H1 (cell line): ENCODE measurements around the gene PLCL1.

ENCODE experiments used
- ASH2L ChIP-seq: fragments of 200-600, 300-600 bp; sonication (generic); IDR thresholded peaks from one replicate; pipeline ENCODE4 v1.7.1; 2017; ENCODE audit warnings: low read length
- CEBPB ChIP-seq: IDR thresholded peaks from 2 replicates; pipeline ENCODE4 v1.6.1; 2012; ENCODE audit warnings: low read depth, low read length
- CHD2 ChIP-seq: IDR thresholded peaks from 2 replicates; pipeline ENCODE4 v1.6.1; 2012; ENCODE audit warnings: low read length, improper control_type of control experiment
- EP300 ChIP-seq, 2 experiments: IDR thresholded peaks; 1 replicate in 1 of 2; 2 replicates in 1 of 2; pipeline ENCODE4 v1.6.1; 2011 to 2012; ENCODE audit warnings: low read depth in 2 of 2, low read length in 2 of 2, mild to moderate bottlenecking in 2 of 2, borderline replicate concordance in 1 of 2, inconsistent platforms in 1 of 2, moderate library complexity in 1 of 2
- JUND ChIP-seq: IDR thresholded peaks from 2 replicates; pipeline ENCODE4 v1.6.1; 2011; ENCODE audit warnings: mild to moderate bottlenecking, improper control_type of control experiment, low read length
- KDM1A ChIP-seq: fragments of 200-600, 300-600 bp; sonication (generic); IDR thresholded peaks from 2 replicates; pipeline ENCODE4 v1.7.1; 2016; ENCODE audit warnings: mild to moderate bottlenecking, low read length, borderline replicate concordance
- KDM4A ChIP-seq: IDR thresholded peaks from one replicate; pipeline ENCODE4 v1.7.1; 2012; ENCODE audit warnings: low read depth, mild to moderate bottlenecking, moderate library complexity, low read length, inconsistent platforms; ENCODE audit not compliant: severe bottlenecking
- MAFK ChIP-seq: IDR thresholded peaks from 2 replicates; pipeline ENCODE4 v1.6.1; 2012; ENCODE audit warnings: low read depth, mild to moderate bottlenecking, improper control_type of control experiment, low read length
- POLR2A ChIP-seq, 2 experiments: IDR thresholded peaks; 1 replicate in 1 of 2; 2 replicates in 1 of 2; pipeline ENCODE4 v1.6.1; 2011; ENCODE audit warnings: low read depth in 2 of 2, low read length in 2 of 2, mild to moderate bottlenecking in 2 of 2; ENCODE audit errors: control extremely low read depth in 1 of 2
- TAF1 ChIP-seq: IDR thresholded peaks from 2 replicates; pipeline ENCODE4 v1.6.1; 2011; ENCODE audit warnings: mild to moderate bottlenecking, low read depth, low read length
- TCF12 ChIP-seq: IDR thresholded peaks from 2 replicates; pipeline ENCODE4 v1.6.1; 2011; ENCODE audit warnings: low read depth, mild to moderate bottlenecking, low read length
- TEAD4 ChIP-seq: IDR thresholded peaks from 2 replicates; pipeline ENCODE4 v1.6.1; 2012; ENCODE audit warnings: low read depth, low read length, inconsistent platforms, mixed read lengths
- TF ChIP-seq, protein P1 (sequence below), 3 experiments: IDR thresholded peaks; 1 replicate in 2 of 3; 2 replicates in 1 of 3; pipeline versions ENCODE4 v1.5.1 to v1.6.1; 2011; ENCODE audit warnings: low read length in 3 of 3, mild to moderate bottlenecking in 3 of 3, inconsistent platforms in 2 of 3, low read depth in 1 of 3, moderate library complexity in 1 of 3; ENCODE audit not compliant: insufficient read depth in 1 of 3; ENCODE audit errors: control extremely low read depth in 1 of 3
- TF ChIP-seq, protein P2 (sequence below): IDR thresholded peaks from 2 replicates; pipeline ENCODE4 v1.6.1; 2012; ENCODE audit warnings: inconsistent platforms

DNA sequence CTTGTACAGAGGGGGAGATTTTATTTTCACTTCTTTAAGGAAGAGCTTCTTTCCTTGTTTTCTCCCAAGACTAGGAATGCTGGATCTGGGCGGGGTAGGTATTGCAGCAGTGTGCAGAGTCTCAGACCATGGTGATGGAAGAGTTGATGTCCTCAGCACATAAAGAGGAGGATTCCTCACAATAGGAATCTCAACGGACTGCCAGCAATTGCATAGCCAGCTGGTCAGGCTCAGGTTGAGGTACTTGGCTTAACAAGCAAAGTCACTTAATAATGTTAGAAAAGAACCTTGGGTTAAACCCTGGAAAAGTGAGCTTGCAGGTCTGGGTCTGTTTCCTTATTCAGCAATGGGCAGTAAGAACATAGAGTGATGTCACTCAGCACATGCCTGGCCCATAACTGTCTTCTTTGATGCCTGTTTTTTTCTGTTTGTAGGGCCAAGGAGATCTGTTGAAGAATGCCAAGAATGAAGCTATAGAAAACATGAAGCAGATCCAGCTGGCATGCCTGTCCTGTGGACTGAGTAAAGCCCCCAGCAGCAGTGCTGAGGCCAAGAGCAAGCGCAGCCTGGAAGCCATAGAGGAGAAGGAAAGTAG is 342.1 kb downstream of the PLCL1 start:
- TF ChIP-seq EP300 (IDR thresholded peaks at IDR 0.05; ENCODE audit: borderline replicate concordance in 1 of 2, low read depth in 2 of 2, low read length in 2 of 2) = no peak
- TF ChIP-seq, protein P1, sequence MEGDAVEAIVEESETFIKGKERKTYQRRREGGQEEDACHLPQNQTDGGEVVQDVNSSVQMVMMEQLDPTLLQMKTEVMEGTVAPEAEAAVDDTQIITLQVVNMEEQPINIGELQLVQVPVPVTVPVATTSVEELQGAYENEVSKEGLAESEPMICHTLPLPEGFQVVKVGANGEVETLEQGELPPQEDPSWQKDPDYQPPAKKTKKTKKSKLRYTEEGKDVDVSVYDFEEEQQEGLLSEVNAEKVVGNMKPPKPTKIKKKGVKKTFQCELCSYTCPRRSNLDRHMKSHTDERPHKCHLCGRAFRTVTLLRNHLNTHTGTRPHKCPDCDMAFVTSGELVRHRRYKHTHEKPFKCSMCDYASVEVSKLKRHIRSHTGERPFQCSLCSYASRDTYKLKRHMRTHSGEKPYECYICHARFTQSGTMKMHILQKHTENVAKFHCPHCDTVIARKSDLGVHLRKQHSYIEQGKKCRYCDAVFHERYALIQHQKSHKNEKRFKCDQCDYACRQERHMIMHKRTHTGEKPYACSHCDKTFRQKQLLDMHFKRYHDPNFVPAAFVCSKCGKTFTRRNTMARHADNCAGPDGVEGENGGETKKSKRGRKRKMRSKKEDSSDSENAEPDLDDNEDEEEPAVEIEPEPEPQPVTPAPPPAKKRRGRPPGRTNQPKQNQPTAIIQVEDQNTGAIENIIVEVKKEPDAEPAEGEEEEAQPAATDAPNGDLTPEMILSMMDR (IDR thresholded peaks at IDR 0.05; ENCODE audit: control extremely low read depth in 1 of 3, insufficient read depth in 1 of 3, low read depth in 1 of 3, low read length in 3 of 3) = no peak
- no peak for TF ChIP-seq JUND
- TF ChIP-seq TEAD4 = no peak
- TF ChIP-seq POLR2A (IDR thresholded peaks at IDR 0.05; ENCODE audit: control extremely low read depth in 1 of 2, low read depth in 2 of 2, low read length in 2 of 2) = no peak
- TF ChIP-seq MAFK = no peak
- no peak for TF ChIP-seq CHD2
- no peak for TF ChIP-seq TAF1
- TF ChIP-seq CEBPB = no peak
- TF ChIP-seq, protein P2, sequence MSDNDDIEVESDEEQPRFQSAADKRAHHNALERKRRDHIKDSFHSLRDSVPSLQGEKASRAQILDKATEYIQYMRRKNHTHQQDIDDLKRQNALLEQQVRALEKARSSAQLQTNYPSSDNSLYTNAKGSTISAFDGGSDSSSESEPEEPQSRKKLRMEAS = no peak
- no peak for TF ChIP-seq ASH2L
- no peak for TF ChIP-seq TCF12
- no peak for TF ChIP-seq KDM4A
- no peak for TF ChIP-seq KDM1A
